ENCODE data around the gene TMEM45A.

The TMEM45A gene

DNA sequence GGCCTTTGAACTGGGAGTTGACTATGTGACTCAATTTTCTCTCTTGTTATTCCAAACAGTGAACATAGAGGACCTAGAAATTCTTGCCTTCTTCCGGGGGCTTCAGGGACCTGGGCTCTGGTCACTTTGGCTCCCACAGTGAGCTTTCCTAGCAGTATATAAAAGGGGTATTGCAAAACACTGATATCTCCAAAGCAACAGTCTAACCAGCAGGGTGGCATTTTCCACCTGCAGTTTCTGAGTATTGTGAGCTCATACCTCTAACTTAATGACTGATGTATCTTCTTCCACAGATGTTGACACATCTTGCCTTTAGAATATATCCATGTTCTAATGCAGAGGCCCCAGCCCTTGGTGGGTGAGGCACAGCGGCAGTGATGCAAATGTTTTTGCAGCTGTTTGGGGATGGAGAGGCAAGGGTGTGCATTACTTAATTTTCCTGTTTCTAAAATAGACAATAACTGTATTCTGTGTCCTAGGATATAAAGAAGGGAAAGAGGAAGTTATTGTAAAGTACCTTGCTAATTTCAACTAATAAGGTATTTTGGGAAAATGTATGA lies 71.3 kb downstream of the TMEM45A start:
- in situ Hi-C loops (cut with MboI; ENCODE audit: low sequenced_read_pairs), result no loop called here

DNA sequence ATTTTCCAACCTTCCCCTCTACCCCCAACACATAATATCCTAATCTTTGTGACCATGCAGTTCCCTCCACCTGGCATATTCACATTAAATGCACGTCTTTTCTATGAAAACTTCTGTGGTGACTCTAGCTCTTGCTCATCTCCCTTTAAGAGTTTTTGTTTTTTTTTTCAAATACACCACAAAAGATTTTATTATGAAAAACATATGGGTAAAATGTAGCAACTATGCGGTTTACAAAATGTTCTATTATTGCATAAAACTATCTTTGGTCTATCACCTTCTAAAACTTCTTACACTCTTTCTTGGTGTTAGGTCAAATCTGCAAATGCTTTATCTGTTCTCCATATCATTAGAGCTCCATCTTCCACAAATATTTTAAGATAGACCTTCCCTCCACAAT lies 78.4 kb downstream of the TMEM45A start:
- in situ Hi-C loops (cut with MboI; ENCODE audit: low sequenced_read_pairs), result no loop called here

DNA sequence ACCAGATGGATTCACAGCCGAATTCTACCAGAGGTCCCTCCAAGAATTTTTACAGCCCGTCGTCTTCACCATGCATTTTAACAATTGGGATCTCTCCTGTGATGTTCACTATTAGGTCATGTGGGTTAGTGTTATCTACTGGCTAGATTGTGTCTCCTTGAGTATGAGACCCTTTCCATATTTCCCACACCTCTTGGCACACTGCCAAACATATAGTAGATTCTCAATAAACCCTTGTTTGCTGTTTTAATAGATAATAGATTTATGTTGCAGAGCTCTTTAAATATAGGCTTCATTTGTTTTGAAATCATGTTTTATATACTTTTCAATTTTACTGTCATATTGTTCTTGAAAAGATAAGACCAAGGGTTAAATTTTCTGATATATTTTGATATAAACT lies 82.1 kb downstream of the TMEM45A start:
- in situ Hi-C loops (cut with MboI; ENCODE audit: low sequenced_read_pairs), result no loop called here

DNA sequence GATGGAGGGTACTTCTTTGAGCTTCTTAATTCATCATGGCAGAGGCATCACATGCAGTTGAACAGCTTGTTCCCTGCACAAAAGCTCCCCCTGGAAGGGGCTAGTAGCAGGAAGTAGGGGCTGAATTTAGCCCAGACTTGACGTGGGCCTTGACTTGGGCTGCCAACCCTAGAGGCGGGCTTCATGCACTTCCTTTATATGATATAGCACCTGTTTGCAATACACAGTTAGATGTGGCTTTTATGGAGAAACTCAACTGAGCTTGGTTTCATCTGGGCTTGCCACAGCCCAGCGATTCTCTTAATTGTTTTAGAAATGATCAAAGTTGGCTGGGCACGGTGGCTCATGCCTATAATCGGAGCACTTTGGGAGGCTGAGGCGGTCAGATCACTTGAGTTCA lies 83.3 kb downstream of the TMEM45A start:
- in situ Hi-C loops (cut with MboI; ENCODE audit: low sequenced_read_pairs), result loop anchor here (25.0 kb wide), 2 partner anchors 238 to 738 kb away; partner anchors contain the start of gene NIT2

DNA sequence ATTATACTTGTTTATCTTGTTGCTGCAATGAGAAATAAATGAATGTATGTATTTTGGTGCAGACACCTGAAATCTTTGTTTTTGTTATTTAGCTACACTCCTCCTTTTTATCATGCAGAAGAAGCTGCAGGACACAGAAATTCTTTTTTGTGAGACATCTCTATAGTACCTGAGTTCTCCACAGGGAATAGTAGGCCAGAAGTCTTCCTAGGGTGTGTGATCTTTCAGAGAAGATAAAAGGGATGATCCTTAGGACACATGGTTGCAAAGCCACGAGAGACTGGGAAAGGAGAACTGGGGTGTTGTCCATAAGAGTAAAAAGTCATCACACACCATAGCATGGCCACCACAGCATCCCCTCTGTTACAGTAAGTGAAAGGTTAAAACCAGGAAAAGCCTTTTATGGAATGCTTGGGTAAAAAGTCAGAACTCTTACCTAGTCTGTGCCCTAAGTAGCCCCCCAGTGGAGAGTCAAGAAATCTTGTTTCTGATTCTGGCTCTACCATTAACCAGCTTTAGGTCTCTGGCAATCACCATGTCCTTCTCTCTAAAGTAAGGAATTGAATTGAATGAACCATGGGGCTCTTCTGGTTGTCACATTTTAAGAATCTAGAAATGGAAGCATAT lies 85.1 kb downstream of the TMEM45A start:
- in situ Hi-C loops (cut with MboI; ENCODE audit: low sequenced_read_pairs), result loop anchor here (25.0 kb wide), 2 partner anchors 240 to 740 kb away; partner anchors contain the start of gene NIT2

DNA sequence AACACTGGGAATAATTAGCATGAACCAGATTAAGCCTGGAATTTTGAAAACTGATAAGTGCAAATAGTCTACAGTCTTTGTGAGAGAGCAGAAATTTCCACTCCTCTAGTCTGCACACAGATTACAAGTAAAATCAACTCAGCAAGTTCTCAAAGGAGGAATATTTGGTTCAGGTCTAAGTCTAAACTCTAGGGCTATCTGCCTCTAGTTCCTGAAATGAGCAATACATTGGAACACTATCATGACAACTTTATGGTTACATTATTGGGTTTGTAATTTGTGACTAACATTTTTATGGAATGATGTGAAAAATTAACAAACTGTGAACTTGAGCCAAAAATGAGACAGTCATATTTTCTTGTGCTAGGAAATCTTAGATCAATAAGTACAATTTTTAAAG lies 86.2 kb downstream of the TMEM45A start:
- in situ Hi-C loops (cut with MboI; ENCODE audit: low sequenced_read_pairs), result loop anchor here (25.0 kb wide), 2 partner anchors 241 to 741 kb away; partner anchors contain the start of gene NIT2

DNA sequence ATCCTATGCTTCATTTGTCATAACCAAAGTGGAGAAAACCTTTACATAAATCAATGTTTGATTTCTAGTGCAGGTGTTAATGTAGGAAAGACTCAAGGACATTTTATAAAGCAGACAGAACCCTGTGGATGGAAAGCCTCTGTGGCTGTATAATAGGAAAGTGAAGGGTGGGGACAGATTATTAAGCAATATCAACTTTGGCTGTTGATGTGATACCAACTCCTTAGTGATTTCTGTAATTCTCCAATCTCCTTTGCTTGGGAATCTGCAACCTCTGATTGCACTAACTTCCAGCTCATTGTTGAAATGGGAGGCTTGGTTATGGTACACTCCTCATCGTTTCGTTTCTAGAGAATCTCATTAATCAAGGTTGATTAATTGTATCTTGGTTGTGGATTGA lies 87.7 kb downstream of the TMEM45A start:
- in situ Hi-C loops (cut with MboI; ENCODE audit: low sequenced_read_pairs), result loop anchor here (25.0 kb wide), 2 partner anchors 243 to 743 kb away; partner anchors contain the start of gene NIT2

DNA sequence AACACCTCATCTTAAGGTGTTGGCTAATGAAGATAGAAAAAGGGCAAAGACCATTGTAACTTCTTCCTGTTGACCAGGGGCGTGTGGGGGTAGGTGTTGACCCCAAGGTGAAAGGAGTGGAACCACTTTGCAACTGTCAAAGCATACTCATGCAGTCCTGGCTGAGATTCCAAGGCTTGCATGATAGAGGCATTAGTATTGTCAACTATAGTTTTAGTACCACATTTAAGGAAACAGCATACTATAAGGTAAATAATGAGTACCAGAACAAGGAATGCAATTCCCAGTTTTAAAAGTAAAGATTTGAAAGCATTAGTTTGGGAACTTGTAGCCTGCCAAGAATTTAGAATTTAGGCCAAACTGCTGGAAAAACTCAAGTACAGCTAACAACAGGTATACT lies 89.2 kb downstream of the TMEM45A start:
- in situ Hi-C loops (cut with MboI; ENCODE audit: low sequenced_read_pairs), result loop anchor here (25.0 kb wide), 2 partner anchors 244 to 744 kb away; partner anchors contain the start of gene NIT2

DNA sequence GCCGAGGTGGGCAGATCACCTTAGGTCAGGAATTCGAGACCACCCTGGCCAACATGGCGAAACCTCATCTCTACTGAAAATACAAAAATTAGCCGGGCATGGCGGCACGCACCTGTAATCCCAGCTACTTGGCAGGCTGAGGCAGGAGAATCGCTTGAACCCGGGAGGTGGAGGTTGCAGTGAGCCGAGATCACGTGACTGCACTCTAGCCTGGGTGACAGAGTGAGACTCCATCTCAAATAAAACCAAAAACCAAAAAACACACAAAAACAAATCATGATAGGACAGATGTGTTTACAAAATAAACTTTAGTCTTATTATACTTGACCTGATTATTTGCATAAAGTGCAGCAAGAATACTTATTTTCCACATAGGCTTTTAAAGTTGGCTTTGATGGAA lies 89.7 kb downstream of the TMEM45A start:
- in situ Hi-C loops (cut with MboI; ENCODE audit: low sequenced_read_pairs), result loop anchor here (25.0 kb wide), 2 partner anchors 245 to 745 kb away; partner anchors contain the start of gene NIT2

DNA sequence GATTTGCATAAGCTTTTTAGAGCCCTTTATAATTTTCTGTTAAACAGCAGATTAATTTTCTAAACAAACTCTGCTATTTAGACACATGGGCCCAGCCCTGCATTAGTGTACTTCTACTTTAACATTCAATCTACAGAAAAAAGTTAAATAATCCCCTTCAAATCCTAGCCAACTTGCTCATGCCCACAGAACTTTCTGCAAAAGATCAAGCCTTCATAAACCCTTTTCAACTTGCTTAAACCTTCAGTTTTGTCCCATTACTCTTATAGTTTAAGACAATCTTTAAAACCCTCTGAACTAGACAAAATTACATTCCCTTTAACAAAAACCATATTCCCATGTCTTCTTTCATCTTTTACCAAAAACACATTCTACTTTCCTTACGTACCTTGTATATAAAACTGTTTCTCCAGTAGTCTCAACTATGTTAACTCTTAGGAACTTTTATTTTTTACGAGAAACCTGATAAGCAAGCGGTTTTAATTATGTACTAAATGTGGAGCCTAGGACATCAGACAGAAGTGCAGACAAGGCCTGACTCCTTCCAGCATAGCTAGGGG lies 91.8 kb downstream of the TMEM45A start:
- in situ Hi-C loops (cut with MboI; ENCODE audit: low sequenced_read_pairs), result loop anchor here (25.0 kb wide), 2 partner anchors 247 to 747 kb away; partner anchors contain the start of gene NIT2

DNA sequence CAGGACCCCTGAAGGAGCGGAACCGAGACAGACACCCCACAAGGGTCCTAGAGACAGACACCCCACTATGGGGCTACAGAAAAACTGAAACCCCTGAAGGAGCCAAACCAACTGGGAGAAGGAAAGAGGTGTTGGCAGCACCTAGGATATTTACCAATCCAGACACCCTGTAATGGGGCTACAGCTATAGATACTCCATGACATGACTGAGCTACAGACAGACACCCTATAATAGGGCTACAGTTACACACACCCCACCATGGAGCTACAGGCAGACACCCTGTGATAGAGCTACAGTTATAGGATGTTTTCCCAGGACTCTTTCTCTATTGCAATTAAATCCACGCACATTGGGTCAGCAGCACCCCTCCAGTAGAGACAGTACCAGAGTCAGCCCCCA lies 94.4 kb downstream of the TMEM45A start:
- in situ Hi-C loops (cut with MboI; ENCODE audit: low sequenced_read_pairs), result loop anchor here (25.0 kb wide), 2 partner anchors 250 to 750 kb away; partner anchors contain the start of gene NIT2

DNA sequence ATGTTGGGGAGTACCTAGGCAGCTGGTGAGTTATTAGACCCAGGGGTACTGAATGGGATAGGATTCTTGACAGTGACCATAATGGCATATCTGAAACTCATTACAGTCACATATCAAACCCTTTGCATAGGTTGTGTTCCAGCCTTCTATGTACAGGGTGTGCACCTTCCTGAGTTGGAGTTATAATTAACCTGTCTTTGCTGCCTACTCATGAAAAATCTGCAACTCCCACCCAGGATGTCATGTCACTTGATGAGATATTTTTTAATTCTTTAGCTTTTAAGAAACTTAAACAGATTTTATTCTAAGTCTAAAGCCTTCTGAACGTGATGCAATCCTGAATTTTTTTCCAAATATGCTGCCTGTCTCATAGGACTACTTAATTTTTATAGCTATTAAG lies 95.8 kb downstream of the TMEM45A start:
- in situ Hi-C loops (cut with MboI; ENCODE audit: low sequenced_read_pairs), result loop anchor here (25.0 kb wide), 2 partner anchors 251 to 751 kb away; partner anchors contain the start of gene NIT2

DNA sequence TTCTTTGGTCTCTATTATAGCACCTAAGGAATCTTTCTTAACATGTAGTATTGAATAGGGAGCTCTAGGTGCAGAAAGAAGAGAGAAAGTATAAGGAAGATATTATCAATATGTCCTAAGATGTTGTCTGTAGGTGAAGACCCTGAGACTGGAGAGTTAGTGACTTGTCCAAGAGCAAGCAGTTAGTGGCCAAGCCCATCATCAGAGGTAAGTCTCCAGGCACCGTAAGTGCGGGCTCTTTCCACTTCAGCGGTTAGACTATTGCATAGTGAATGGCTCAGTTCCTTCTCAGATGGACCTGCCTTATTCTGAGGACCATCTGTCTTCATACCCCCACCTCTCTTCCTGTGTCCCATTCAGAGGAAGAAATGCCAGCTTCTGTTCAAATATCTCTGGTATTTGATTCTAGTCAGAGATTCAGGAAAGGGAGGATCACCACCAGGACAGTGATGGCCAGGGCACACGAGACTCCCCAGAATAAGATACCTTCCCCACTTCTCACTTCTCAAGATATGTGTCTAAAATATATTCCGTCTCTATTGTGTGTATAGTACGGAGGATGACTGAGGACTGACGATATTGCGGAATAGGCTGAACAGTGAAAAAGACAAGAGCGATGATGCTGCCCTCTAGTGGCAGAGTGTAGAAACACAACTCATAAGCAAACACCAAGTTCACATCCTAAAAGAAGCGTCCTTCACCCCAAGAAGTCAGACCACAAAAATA lies 97.9 kb downstream of the TMEM45A start:
- in situ Hi-C loops (cut with MboI; ENCODE audit: low sequenced_read_pairs), result loop anchor here (25.0 kb wide), 2 partner anchors 253 to 753 kb away; partner anchors contain the start of gene NIT2

DNA sequence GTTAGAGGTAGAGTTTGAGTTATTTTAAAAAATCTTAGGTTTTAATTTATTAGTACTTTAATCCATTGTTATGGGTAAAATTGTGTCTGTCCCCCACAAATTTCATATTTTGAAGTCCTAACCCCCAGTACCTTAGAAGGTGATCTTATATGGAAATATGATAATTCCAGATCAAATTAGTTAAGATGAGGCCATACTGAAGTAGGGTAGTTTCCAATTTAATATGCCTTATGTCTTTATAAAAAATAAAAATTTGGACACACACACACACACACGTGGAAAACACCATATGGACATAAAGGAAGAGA lies 98.4 kb downstream of the TMEM45A start:
- in situ Hi-C loops (cut with MboI; ENCODE audit: low sequenced_read_pairs), result loop anchor here (25.0 kb wide), 2 partner anchors 253 to 753 kb away; partner anchors contain the start of gene NIT2

DNA sequence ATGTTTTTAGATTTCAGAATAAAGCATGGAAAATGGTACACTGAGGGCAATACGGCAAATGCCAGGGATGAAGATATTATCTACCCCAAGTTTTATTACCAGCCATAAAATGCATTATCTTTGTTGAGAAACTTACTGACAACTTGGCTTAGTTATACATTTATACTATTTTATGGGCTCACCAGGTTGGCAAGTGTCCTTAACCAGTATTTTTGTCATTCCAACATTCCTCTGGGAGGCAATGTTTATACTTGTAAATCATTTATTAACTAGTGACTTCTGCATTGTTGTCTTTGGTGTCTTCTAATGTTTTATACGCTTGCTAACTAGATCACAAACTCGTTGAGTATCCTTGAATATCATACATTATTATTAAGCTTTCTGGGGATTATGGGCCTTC lies 99.0 kb downstream of the TMEM45A start:
- in situ Hi-C loops (cut with MboI; ENCODE audit: low sequenced_read_pairs), result loop anchor here (25.0 kb wide), 2 partner anchors 254 to 754 kb away; partner anchors contain the start of gene NIT2

DNA sequence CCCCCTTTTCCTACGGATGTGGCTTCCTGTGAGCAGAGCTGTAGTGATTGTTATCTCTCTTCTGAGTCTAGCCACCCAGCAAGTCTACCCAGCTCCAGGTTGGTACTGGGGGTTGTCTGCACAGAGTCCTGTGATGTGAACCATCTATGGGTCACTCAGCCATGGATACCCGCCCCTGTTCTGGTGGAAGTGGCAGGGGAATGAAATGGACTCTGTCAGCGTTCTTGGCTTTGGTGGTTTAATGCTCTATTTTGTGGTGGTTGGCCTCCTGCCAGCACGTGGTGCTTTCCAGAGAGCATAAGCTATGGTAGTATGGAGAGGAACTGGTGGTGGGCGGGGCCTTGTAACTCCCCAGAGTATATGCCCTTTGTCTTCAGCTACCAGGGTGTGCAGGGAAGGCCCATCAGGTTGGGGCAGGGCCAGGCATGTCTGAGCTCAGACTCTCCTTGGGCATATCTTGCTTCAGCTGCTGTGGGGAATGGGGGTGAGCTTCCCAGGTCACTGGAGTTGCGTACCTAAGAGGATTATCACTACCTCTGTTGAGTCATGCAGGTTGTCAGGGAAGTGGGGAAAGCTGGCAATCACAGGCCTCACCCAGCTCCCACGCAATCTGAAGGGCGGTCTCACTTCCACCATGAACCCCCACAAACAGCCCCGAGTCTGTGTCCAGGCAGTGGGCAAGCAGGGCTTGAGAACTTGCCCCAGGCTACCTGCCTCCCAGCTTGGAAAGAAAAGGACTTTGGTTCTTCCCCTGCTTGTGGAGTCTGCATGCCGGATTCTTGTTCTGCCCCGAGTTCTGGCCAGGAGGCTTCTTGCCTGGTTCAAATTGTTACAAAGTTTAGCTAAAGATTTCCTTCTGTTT lies 108.0 kb downstream of the TMEM45A start:
- in situ Hi-C loops (cut with MboI; ENCODE audit: low sequenced_read_pairs), result no loop called here

DNA sequence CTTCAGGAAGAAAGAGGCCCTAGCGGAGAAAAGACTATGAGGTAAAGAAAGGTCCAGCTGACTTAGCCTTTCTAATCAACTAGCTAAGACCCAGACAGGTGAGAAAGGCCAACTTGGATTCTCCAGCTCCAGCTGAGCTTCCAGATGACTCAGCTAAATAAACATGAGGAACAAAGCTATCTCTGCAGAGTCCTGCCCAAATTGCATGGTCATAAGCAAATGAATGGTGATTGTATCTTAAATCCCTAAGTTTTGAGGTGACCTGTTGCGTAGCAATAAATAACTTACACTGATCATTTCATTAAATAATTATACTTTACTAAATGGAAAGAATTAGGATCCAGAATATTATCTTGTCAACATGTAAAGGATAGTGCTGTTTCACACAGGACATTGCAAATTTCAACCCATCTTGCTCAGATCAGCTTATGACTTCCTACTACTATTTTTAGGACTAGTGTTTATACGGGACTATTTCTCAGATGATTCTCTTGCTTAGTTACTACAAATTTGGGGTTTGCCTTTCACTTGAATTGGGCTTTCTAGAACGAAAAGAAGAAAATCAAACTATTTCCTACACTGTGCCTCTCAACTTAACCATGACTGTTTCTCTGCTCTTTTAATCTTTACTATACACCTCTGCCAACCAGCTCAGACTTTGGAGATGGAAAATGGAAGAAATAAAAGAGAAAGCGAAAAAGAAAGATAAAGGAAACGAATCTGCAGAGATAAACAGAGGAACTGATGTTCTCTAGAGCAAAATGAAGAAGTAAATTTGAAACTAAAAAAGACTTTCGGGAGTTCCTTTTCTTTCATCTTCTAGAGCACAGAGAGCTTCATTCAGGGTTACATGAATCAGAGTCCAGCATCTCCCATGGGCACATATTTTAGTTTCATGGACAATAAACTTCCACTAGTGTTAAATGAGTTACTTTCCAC lies 110.4 kb downstream of the TMEM45A start:
- in situ Hi-C loops (cut with MboI; ENCODE audit: low sequenced_read_pairs), result no loop called here

DNA sequence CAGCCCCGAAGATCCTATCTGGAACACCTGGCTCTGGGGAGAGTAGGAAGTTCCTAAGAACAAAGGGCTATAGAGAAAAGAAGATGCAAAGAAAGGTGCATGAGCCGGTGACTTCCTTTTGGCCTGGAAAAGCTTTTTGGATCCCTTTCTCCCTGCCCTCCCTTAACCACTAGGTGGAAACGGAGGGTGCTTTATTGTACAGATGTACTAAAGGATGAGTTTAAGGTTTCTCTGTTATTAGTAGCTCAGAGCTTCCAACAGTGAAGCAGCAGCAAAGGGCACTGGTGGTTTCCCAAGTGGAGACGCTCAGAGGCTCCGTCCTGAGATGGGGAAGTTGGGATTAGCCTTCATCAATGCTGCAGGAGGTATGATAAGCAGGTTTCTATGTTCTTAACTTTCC lies 111.0 kb downstream of the TMEM45A start:
- in situ Hi-C loops (cut with MboI; ENCODE audit: low sequenced_read_pairs), result no loop called here

DNA sequence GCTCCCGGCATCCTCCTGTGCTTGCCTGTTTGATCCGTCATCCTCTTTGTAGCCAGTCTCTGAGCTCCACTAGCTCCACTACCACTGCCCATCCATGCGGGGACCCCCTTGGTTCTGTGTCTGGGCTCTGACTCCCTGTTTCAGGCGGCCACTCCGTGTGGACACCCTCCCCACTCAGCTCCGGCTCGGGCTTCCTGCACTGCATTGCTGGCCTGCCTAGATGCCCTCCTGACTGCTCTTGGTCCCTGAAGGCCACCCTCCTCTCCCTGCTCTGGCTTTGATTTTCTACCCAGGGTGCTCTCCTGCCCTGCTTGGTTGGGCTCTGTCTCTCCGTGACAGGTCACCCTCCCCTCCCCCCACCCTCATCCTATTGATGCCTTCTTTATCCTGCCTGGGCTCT lies 112.9 kb downstream of the TMEM45A start:
- in situ Hi-C loops (cut with MboI; ENCODE audit: low sequenced_read_pairs), result no loop called here
